ENCODE data around the gene SLC1A7. TPM values are rescaled to one million over a fixed set of nuclear protein-coding genes. Genes with fewer than 3 reads are reported as not detected.

Gene SLC1A7
- total and polyA plus RNA-seq, 2 of the 13 experiments (the other 11 are each of a cell fraction or from before 2014, with no cell fraction given): 0.04 to 2.0 TPM

DNA sequence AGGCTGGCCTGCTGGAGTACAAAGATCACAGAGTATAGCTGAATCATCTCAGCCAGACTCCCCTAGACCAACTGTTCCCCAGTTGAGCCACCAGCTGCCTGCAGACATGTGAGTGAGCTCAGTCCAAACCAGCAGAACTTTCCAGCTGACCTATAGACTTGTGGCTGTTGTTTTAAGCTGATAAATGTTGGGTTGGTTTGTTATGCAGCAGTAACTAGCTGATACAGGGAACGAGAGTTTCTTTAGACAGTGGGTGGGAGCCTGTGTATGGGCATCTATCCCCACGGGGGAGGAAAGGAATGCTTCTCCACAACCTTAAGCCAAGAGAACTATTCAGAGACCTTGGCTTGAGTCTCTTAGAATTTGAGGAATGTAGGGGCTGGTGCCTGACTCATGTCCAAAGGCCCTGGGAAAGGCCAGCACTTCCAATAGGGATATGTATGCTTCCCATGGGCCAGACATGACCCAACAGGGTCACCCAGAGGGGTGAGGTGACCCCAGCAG is 30.1 kb downstream of the SLC1A7 start (continued):
- TF ChIP-seq KDM1A (CRISPR knock-in tag; IDR thresholded peaks at IDR 0.05) (peak; percentile 99), ZC3H4 (CRISPR knock-in tag; IDR thresholded peaks at IDR 0.05; ENCODE audit: borderline replicate concordance) (0 out of 2 replicates have a peak, but pooled peaks have one; percentile 0), DNMT3B (CRISPR knock-in tag; conservative IDR thresholded peaks at IDR 0.05) (0 out of 2 replicates have a peak, but pooled peaks have one; percentile 30), SP1 (IDR thresholded peaks at IDR 0.05) (no peak), SP1 (CRISPR knock-in tag; IDR thresholded peaks at IDR 0.05) (no peak; the same call in 1 of the 2 replicates), ZNF616 (CRISPR knock-in tag; IDR thresholded peaks at IDR 0.05; ENCODE audit: low read depth) (no peak), ESRRA (CRISPR knock-in tag; IDR thresholded peaks at IDR 0.05; ENCODE audit: low read depth) (no peak), ZNF12 (CRISPR knock-in tag; IDR thresholded peaks at IDR 0.05) (peak; percentile 88; the same call in 1 of the 2 replicates), EP300 (IDR thresholded peaks at IDR 0.05; ENCODE audit: low read depth in 2 of 2, low read length in 2 of 2) (peak in 1 of 2 experiments; percentile 27; a peak in 2 of 4 replicates), EP300 (CRISPR knock-in tag; IDR thresholded peaks at IDR 0.05; ENCODE audit: borderline replicate concordance) (no peak), TBL1XR1 (IDR thresholded peaks at IDR 0.05; ENCODE audit: borderline replicate concordance, low read length, partially characterized antibody) (no peak), BHLHE40 (IDR thresholded peaks at IDR 0.05; ENCODE audit: low read length) (no peak; the same call in 1 of the 2 replicates), CHD4 (IDR thresholded peaks at IDR 0.05; ENCODE audit: borderline replicate concordance, low read length) (peak; percentile 98), ZNF234 (CRISPR knock-in tag; conservative IDR thresholded peaks at IDR 0.05) (no peak), HNF4A (CRISPR knock-in tag; IDR thresholded peaks at IDR 0.05) (peak; percentile 27; the same call in 1 of the 2 replicates), FOSL2 (CRISPR knock-in tag; IDR thresholded peaks at IDR 0.05) (peak; percentile 84)
- TF ChIP-seq, protein P1, sequence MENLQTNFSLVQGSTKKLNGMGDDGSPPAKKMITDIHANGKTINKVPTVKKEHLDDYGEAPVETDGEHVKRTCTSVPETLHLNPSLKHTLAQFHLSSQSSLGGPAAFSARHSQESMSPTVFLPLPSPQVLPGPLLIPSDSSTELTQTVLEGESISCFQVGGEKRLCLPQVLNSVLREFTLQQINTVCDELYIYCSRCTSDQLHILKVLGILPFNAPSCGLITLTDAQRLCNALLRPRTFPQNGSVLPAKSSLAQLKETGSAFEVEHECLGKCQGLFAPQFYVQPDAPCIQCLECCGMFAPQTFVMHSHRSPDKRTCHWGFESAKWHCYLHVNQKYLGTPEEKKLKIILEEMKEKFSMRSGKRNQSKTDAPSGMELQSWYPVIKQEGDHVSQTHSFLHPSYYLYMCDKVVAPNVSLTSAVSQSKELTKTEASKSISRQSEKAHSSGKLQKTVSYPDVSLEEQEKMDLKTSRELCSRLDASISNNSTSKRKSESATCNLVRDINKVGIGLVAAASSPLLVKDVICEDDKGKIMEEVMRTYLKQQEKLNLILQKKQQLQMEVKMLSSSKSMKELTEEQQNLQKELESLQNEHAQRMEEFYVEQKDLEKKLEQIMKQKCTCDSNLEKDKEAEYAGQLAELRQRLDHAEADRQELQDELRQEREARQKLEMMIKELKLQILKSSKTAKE (CRISPR knock-in tag; IDR thresholded peaks at IDR 0.05; ENCODE audit: borderline replicate concordance): no peak
- TF ChIP-seq, protein P2, sequence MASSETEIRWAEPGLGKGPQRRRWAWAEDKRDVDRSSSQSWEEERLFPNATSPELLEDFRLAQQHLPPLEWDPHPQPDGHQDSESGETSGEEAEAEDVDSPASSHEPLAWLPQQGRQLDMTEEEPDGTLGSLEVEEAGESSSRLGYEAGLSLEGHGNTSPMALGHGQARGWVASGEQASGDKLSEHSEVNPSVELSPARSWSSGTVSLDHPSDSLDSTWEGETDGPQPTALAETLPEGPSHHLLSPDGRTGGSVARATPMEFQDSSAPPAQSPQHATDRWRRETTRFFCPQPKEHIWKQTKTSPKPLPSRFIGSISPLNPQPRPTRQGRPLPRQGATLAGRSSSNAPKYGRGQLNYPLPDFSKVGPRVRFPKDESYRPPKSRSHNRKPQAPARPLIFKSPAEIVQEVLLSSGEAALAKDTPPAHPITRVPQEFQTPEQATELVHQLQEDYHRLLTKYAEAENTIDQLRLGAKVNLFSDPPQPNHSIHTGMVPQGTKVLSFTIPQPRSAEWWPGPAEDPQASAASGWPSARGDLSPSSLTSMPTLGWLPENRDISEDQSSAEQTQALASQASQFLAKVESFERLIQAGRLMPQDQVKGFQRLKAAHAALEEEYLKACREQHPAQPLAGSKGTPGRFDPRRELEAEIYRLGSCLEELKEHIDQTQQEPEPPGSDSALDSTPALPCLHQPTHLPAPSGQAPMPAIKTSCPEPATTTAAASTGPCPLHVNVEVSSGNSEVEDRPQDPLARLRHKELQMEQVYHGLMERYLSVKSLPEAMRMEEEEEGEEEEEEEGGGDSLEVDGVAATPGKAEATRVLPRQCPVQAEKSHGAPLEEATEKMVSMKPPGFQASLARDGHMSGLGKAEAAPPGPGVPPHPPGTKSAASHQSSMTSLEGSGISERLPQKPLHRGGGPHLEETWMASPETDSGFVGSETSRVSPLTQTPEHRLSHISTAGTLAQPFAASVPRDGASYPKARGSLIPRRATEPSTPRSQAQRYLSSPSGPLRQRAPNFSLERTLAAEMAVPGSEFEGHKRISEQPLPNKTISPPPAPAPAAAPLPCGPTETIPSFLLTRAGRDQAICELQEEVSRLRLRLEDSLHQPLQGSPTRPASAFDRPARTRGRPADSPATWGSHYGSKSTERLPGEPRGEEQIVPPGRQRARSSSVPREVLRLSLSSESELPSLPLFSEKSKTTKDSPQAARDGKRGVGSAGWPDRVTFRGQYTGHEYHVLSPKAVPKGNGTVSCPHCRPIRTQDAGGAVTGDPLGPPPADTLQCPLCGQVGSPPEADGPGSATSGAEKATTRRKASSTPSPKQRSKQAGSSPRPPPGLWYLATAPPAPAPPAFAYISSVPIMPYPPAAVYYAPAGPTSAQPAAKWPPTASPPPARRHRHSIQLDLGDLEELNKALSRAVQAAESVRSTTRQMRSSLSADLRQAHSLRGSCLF (CRISPR knock-in tag; IDR thresholded peaks at IDR 0.05; ENCODE audit: borderline replicate concordance): no peak
- TF ChIP-seq, protein P3, sequence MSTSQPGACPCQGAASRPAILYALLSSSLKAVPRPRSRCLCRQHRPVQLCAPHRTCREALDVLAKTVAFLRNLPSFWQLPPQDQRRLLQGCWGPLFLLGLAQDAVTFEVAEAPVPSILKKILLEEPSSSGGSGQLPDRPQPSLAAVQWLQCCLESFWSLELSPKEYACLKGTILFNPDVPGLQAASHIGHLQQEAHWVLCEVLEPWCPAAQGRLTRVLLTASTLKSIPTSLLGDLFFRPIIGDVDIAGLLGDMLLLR (CRISPR knock-in tag; IDR thresholded peaks at IDR 0.05): no peak
- TF ChIP-seq, protein P4, sequence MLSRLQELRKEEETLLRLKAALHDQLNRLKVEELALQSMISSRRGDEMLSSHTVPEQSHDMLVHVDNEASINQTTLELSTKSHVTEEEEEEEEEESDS (CRISPR knock-in tag; IDR thresholded peaks at IDR 0.05; ENCODE audit: borderline replicate concordance): no peak
- TF ChIP-seq, protein P5, sequence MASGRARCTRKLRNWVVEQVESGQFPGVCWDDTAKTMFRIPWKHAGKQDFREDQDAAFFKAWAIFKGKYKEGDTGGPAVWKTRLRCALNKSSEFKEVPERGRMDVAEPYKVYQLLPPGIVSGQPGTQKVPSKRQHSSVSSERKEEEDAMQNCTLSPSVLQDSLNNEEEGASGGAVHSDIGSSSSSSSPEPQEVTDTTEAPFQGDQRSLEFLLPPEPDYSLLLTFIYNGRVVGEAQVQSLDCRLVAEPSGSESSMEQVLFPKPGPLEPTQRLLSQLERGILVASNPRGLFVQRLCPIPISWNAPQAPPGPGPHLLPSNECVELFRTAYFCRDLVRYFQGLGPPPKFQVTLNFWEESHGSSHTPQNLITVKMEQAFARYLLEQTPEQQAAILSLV (CRISPR knock-in tag; IDR thresholded peaks at IDR 0.05; ENCODE audit: borderline replicate concordance): no peak
- TF ChIP-seq, protein P6, sequence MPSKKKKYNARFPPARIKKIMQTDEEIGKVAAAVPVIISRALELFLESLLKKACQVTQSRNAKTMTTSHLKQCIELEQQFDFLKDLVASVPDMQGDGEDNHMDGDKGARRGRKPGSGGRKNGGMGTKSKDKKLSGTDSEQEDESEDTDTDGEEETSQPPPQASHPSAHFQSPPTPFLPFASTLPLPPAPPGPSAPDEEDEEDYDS (CRISPR knock-in tag; IDR thresholded peaks at IDR 0.05): no peak

Data from HepG2 (cell line).